Endodermal cell (in vitro differentiated cells): ENCODE data around the gene SENP7. TPM values are rescaled to one million over a fixed set of nuclear protein-coding genes. Genes with fewer than 3 reads are reported as not detected.

Experiments
- DNase-seq: peaks from one replicate; pipeline ENCODE4 v3.0.0-alpha.2; 2017
- H3K27ac ChIP-seq: 2 replicates; pipeline ENCODE4 v1.5.1; 2013; ENCODE audit warnings: mild to moderate bottlenecking, low read depth, low read length, moderate library complexity
- H3K27me3 ChIP-seq: 2 replicates; pipeline ENCODE4 v1.6.1; 2013; ENCODE audit warnings: mild to moderate bottlenecking, low read length, moderate library complexity; ENCODE audit not compliant: insufficient read depth, control insufficient read depth, poor library complexity, severe bottlenecking
- H3K36me3 ChIP-seq: 2 replicates; pipeline ENCODE4 v1.7.0; 2013; ENCODE audit warnings: mild to moderate bottlenecking, low read length, moderate library complexity; ENCODE audit not compliant: control insufficient read depth, insufficient read depth
- H3K4me1 ChIP-seq: one replicate; pipeline ENCODE4 v1.7.0; 2013; ENCODE audit warnings: low read length; ENCODE audit not compliant: control insufficient read depth, insufficient read depth
- H3K4me3 ChIP-seq: 2 replicates; pipeline ENCODE4 v1.5.1; 2013; ENCODE audit warnings: mild to moderate bottlenecking, low read length, moderate library complexity
- H3K9ac ChIP-seq: 2 replicates; pipeline ENCODE4 v1.6.1; 2013; ENCODE audit warnings: mild to moderate bottlenecking, low read length, moderate library complexity; ENCODE audit not compliant: poor library complexity, severe bottlenecking; ENCODE audit errors: extremely low read depth
- H3K9me3 ChIP-seq: 2 replicates; pipeline ENCODE4 v1.6.1; 2013; ENCODE audit warnings: mild to moderate bottlenecking, low read length, moderate library complexity; ENCODE audit not compliant: control insufficient read depth
- H3K27ac Mint-ChIP-seq: 2 replicates; pipeline ENCODE4 v1.8.0; 2020; ENCODE audit warnings: mixed read lengths
- H3K27me3 Mint-ChIP-seq: 2 replicates; pipeline ENCODE4 v1.8.0; 2021; ENCODE audit warnings: mild to moderate bottlenecking, mixed read lengths; ENCODE audit not compliant: insufficient read depth
- H3K36me3 Mint-ChIP-seq: 2 replicates; pipeline ENCODE4 v1.8.0; 2020; ENCODE audit warnings: low read depth, mixed read lengths
- H3K4me1 Mint-ChIP-seq: 2 replicates; pipeline ENCODE4 v1.8.0; 2020; ENCODE audit warnings: mixed read lengths
- H3K4me3 Mint-ChIP-seq: 2 replicates; pipeline ENCODE4 v1.8.0; 2020; ENCODE audit warnings: mild to moderate bottlenecking, moderate library complexity, mixed read lengths
- H3K9me3 Mint-ChIP-seq: 2 replicates; pipeline ENCODE4 v1.8.0; 2020; ENCODE audit warnings: mild to moderate bottlenecking, mixed read lengths
- WGBS, 2 experiments: methylation state at CpG; one replicate each; pipeline versions ENCODE4 v1.1.5 to v1.1.7; 2013; ENCODE audit warnings: missing lambda C conversion rate in 2 of 2, mixed read lengths in 1 of 2; ENCODE audit not compliant: insufficient coverage in 1 of 2, insufficient read length in 1 of 2; 5-methylcytosine and 5-hydroxymethylcytosine counted together
- total RNA-seq, 2 donors: library from RNA; stranded (reverse); fragmentation: NEBNext Ultra II Directional in 1 of 2; extraction: Animal tissue kit (Norgen Biotek cat#: 25700) in 1 of 2; gene quantifications; 2 replicates in 1 of 2; 3 replicates in 1 of 2; pipeline ENCODE4 v1.2.1, GENCODE V29; 2021
- TF ChIP-seq, protein P1 (sequence below): fragments of 200-600 bp; sonication (generic); conservative IDR thresholded peaks from 2 replicates; pipeline ENCODE4 v1.5.0; 2021; ENCODE audit warnings: antibody characterized with exemption, mild to moderate bottlenecking

SENP7 gene
- total RNA-seq, 2 donors from 2014 or later: 19.3 to 22.1 TPM

DNA sequence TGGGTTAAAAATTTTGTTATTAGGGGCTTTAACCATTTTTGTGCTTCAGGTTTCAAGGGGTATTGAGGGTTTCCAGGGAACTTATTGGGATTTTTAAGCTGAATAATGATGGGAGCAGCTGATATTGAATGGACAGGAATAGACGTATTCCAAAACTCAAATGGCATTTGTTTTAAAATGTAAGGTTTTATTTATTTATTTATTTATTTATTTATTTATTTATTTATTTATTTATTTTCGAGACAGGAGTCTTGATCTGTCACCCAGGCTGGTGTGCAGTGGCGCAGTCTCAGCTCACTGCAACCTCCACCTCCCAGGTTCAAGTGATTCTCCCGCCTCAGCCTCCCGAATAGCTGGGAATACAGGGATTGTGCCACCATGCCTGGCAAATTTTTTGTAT is 22.2 kb upstream of the SENP7 start:
- Histone ChIP-seq H3K9me3 (peaks cover 6% of the 10 kb centered on the region), H3K27me3 (no peaks in the 10 kb centered on the region), H3K36me3 (no peaks in the 10 kb centered on the region), H3K4me3 (no peak overlapping the region), H3K27ac (no peak overlapping the region), H3K9ac (no peak overlapping the region), H3K4me1 (no peaks in the 10 kb centered on the region)
- Mint-ChIP-seq H3K36me3 (no peaks in the 10 kb centered on the region), H3K4me3 (no peak overlapping the region), H3K27me3 (peaks cover 6% of the 10 kb centered on the region), H3K27ac (no peak overlapping the region), H3K4me1 (peaks cover 11% of the 10 kb centered on the region), H3K9me3 (peaks cover 8% of the 10 kb centered on the region)
- 67 to 99% methylated on average over 2 to 5 of the region's 5 CpGs for WGBS, 2 experiments
- TF ChIP-seq, protein P1, sequence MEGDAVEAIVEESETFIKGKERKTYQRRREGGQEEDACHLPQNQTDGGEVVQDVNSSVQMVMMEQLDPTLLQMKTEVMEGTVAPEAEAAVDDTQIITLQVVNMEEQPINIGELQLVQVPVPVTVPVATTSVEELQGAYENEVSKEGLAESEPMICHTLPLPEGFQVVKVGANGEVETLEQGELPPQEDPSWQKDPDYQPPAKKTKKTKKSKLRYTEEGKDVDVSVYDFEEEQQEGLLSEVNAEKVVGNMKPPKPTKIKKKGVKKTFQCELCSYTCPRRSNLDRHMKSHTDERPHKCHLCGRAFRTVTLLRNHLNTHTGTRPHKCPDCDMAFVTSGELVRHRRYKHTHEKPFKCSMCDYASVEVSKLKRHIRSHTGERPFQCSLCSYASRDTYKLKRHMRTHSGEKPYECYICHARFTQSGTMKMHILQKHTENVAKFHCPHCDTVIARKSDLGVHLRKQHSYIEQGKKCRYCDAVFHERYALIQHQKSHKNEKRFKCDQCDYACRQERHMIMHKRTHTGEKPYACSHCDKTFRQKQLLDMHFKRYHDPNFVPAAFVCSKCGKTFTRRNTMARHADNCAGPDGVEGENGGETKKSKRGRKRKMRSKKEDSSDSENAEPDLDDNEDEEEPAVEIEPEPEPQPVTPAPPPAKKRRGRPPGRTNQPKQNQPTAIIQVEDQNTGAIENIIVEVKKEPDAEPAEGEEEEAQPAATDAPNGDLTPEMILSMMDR: no peak
- no peak for DNase-seq

DNA sequence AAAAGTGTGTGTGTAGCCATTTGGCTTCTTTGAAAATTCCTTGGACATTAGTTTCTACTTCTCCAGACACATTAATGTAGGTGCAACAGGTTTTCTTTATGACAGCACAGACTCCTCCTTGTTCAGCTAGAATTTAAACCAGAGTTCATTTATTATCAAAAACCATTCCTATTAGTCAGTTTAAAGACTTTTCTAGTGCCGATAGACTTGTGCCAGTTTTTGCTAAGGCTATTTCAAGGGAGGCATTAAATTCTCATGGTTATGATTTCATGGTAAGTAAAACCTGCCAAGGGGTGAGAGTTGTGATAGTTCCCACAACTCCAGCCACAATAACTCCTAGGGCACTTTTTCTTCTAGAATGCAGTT is 20.6 kb upstream of the SENP7 start:
- peaks cover 4% of the 10 kb centered on the region for H3K27me3 Mint-ChIP-seq
- H3K36me3 Mint-ChIP-seq: no peaks in the 10 kb centered on the region
- TF ChIP-seq, protein P1: no peak
- no peak overlapping the region for H3K4me3 Mint-ChIP-seq
- peaks cover 11% of the 10 kb centered on the region for H3K4me1 Mint-ChIP-seq
- Histone ChIP-seq H3K27ac (no peak overlapping the region), H3K9me3 (peaks cover 22% of the 10 kb centered on the region), H3K9ac (no peak overlapping the region), H3K27me3 (no peaks in the 10 kb centered on the region), H3K4me1 (no peaks in the 10 kb centered on the region), H3K4me3 (no peak overlapping the region), H3K36me3 (no peaks in the 10 kb centered on the region)
- H3K27ac Mint-ChIP-seq: no peak overlapping the region
- no peak for DNase-seq
- WGBS, 2 experiments: 100% methylated on average over 1 of the region's 1 CpG; no CpG with 5 or more reads in 1 of the 2 experiments
- H3K9me3 Mint-ChIP-seq: peaks cover 15% of the 10 kb centered on the region

DNA sequence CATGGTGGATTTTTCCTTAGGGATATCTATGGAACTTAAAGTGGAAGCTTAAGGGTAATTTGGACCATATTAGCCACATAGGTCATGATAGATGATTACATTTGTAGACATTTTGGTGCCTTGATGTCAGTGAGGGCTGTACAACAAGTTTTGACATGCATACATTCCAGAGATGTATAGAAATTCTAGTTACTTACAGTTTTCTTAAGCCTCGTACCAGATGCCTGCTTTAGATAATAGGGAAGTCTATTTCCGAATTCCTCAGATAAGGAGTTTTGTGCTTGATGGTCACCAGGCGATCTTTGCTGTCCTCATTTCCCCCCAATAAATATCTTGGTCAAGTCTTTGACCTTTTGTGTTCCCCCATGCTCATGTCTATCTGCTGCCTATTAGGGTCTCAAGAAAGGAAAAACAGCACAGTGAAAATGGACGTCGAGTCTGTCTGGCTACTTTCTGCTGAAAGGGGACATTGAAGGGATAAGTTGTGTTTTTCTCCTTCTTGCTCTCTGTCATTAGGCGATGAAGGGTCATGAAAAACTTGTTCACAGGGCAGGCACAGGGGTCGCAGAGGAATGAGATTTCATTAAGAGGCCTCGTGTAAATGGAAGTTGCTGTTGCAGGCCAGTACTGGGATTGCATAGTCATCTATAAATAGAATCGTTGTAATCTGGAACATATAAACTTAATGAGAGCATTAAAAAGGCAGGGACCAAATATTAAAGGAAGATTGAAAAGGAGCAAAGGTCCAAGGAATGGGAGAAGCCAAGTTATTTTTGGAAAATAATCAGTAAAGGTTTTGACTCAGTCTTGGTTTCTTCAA is 20.0 kb upstream of the SENP7 start:
- Mint-ChIP-seq H3K4me3 (no peak overlapping the region), H3K36me3 (no peaks in the 10 kb centered on the region), H3K27me3 (peaks cover 4% of the 10 kb centered on the region), H3K27ac (no peak overlapping the region), H3K4me1 (peaks cover 11% of the 10 kb centered on the region), H3K9me3 (peaks cover 17% of the 10 kb centered on the region)
- Histone ChIP-seq H3K27me3 (no peaks in the 10 kb centered on the region), H3K9ac (no peak overlapping the region), H3K4me1 (no peaks in the 10 kb centered on the region), H3K4me3 (no peak overlapping the region), H3K9me3 (peaks cover 24% of the 10 kb centered on the region), H3K36me3 (no peaks in the 10 kb centered on the region), H3K27ac (no peak overlapping the region)
- no peak for DNase-seq
- TF ChIP-seq, protein P1: no peak
- 91 to 95% methylated on average over 6 to 9 of the region's 9 CpGs for WGBS, 2 experiments
